Mononuclear cell (primary cell): ENCODE results near the gene HECA. TPM values are rescaled to one million over a fixed set of nuclear protein-coding genes. Genes with fewer than 3 reads are reported as not detected.
"Not testable (repeated sequence)": the region's sequence is repeated elsewhere in the genome, so short reads cannot be mapped to it uniquely, and the experiment has no call there.

Source experiments
- H3K27me3 ChIP-seq: 2 replicates; pipeline ENCODE4 v1.6.0; 2011; ENCODE audit warnings: low read length, control low read depth; ENCODE audit not compliant: insufficient read depth
- H3K4me1 ChIP-seq: 2 replicates; pipeline ENCODE4 v1.5.1; 2011; ENCODE audit warnings: mild to moderate bottlenecking, low read length, control low read depth; ENCODE audit not compliant: insufficient read depth
- H3K4me3 ChIP-seq: 2 replicates; pipeline ENCODE4 v1.5.1; 2011; ENCODE audit warnings: mild to moderate bottlenecking, low read length, moderate library complexity
- H3K9me3 ChIP-seq: 2 replicates; pipeline ENCODE4 v1.5.1; 2011; ENCODE audit warnings: low read depth, mild to moderate bottlenecking, control low read depth, low read length
- total RNA-seq: library from RNA; depleted of rRNA; stranded (reverse); fragments of >200 nt; gene quantifications from one replicate; pipeline ENCODE4 v1.2.3, GENCODE V29; 2012

Gene HECA
- total RNA-seq, result 200 TPM

GRCh38 chr6:139134817-139135577 is at the start of gene HECA:
TSS of gene HECA (plus strand) at chr6:139135080. CDS start at chr6:139135397, 317 bp downstream.
- Histone ChIP-seq H3K9me3 (no peaks in the 10 kb centered on the region), H3K4me3 (peak within 1 kb of the TSS; percentile 88), H3K27me3 (no peaks in the 10 kb centered on the region), H3K4me1 (peaks cover 70% of the 10 kb centered on the region)

DNA sequence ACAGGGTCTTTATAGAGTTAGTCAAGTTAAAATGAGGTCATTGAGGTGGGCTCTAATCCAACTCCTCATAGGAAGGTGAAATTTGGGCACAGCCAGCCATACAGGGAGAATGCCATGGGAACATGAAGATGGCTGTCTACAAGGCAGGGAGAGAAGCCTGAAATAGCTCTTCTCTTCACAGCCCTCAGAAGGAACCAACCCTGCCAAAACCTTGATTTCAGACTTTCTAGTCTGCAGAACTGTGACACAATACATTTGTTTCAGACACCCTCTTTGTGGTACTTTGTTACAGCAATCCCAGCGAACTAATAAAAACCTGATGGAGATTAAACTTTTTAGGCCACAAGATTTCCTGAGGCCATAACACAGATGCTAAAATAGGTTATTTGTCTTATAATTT is 43.1 kb upstream of the HECA start:
- Histone ChIP-seq H3K27me3 (no peaks in the 10 kb centered on the region), H3K4me3 (no peak overlapping the region), H3K9me3 (no peaks in the 10 kb centered on the region), H3K4me1 (no peaks in the 10 kb centered on the region)

DNA sequence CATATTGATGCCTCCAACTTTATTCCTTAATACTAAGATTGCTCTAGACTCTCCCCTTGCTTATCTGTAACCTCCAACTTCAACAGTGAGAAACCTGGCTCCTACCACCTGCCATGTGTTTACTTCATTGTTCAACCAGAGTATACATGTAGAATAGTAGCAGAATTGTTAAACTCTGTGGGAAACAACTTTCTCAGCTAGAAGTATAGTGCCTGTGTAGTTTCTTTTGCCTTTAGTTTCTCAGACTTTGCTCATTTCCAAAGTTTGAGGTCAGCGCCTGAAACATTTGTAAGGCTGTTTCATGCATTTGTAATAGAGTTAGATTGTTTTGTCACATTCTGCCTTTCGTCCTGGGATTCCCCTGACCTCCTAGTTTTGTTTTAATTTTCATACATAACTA is 34.9 kb upstream of the HECA start:
- Histone ChIP-seq H3K4me3 (no peak overlapping the region), H3K4me1 (no peaks in the 10 kb centered on the region), H3K9me3 (no peaks in the 10 kb centered on the region), H3K27me3 (no peaks in the 10 kb centered on the region)

GRCh38 chr6:139107051-139107450 is 27.8 kb upstream of the HECA start:
- no peaks in the 10 kb centered on the region for H3K9me3 ChIP-seq
- H3K4me1 ChIP-seq, result peaks cover 2% of the 10 kb centered on the region
- H3K27me3 ChIP-seq, result no peaks in the 10 kb centered on the region
- H3K4me3 ChIP-seq, result no peak overlapping the region

DNA sequence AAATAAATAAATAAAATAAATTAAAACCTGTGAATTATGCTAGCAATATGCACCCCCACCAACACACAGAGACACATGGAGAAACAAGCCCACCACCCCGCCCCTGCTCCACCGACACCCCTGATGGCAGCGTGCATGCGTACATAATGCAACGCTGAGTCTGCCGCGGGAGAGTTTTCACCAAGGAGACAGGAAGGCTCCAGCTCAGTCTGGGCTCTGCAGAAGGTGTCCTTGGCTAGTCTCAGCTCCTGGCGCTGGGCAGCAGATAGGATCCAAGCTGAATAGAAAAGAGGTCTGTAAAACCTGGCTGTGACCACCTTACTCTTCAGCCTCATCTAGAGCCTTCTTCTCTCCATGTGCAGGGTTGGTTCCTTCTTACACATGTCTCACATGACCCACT is 26.5 kb upstream of the HECA start:
- peaks cover 4% of the 10 kb centered on the region for H3K4me1 ChIP-seq
- no peaks in the 10 kb centered on the region for H3K9me3 ChIP-seq
- no peak overlapping the region for H3K4me3 ChIP-seq
- no peaks in the 10 kb centered on the region for H3K27me3 ChIP-seq

DNA sequence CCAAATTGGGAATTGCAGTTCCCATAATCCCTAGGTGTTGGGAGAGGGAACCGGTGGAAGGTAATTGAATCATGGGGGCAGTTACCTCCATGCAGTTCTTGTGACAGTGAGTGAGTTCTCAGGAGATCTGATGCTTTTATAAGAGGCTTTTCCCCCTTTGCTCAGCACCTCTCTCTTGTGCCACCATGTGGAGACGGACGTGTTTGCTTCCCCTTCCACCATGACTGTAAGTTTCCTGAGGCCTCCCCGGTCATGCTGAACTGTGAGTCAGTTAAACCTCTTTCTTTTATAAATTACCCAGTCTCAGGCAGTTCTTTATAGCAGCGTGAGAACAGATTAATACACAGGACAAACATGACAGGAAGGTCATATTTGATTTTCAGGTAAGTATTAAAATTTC is 25.3 kb upstream of the HECA start:
- Histone ChIP-seq H3K27me3 (no peaks in the 10 kb centered on the region), H3K4me3 (no peak overlapping the region), H3K9me3 (no peaks in the 10 kb centered on the region), H3K4me1 (peaks cover 4% of the 10 kb centered on the region)

DNA sequence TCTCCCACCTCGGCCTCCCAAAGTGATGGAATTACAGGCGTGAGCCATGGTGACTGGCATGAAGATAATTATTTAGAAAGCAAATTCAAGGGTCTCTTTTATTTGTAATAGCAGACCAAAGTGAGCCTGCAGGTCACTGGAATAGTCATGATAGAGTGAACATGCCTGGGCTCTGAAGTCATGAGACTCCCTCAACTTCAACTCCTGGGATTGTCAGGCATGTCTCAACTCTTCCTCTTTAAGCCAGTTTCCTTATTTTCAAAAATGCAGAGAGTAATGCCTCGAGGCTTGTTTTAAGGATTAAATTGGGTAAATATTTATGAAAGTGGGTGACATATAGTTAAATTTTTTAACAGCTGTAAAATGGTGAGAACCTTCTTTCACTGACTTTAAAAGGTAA is 22.7 kb upstream of the HECA start:
- H3K4me1 ChIP-seq, result peaks cover 8% of the 10 kb centered on the region
- no peaks in the 10 kb centered on the region for H3K9me3 ChIP-seq
- H3K4me3 ChIP-seq, result no peak overlapping the region
- H3K27me3 ChIP-seq, result no peaks in the 10 kb centered on the region

- Histone ChIP-seq H3K27me3 (no peaks in the 10 kb centered on the region), H3K9me3 (no peaks in the 10 kb centered on the region), H3K4me3 (no peak overlapping the region), H3K4me1 (peaks cover 8% of the 10 kb centered on the region)
These were observed 22.3 kb upstream of the HECA start for GRCh38 chr6:139112561-139112960.

GRCh38 chr6:139114746-139115145 is 20.1 kb upstream of the HECA start:
- peaks cover 8% of the 10 kb centered on the region for H3K4me1 ChIP-seq
- no peaks in the 10 kb centered on the region for H3K27me3 ChIP-seq
- peaks cover 12% of the 10 kb centered on the region for H3K9me3 ChIP-seq
- H3K4me3 ChIP-seq, result no peak overlapping the region

GRCh38 chr6:139115989-139116758 is 18.7 kb upstream of the HECA start:
- Histone ChIP-seq H3K27me3 (no peaks in the 10 kb centered on the region), H3K4me1 (peaks cover 8% of the 10 kb centered on the region), H3K4me3 (no peak overlapping the region), H3K9me3 (peaks cover 17% of the 10 kb centered on the region)

- Histone ChIP-seq H3K4me3 (no peak overlapping the region), H3K9me3 (peaks cover 17% of the 10 kb centered on the region), H3K27me3 (no peaks in the 10 kb centered on the region), H3K4me1 (peaks cover 4% of the 10 kb centered on the region)
These were observed 17.1 kb upstream of the HECA start for GRCh38 chr6:139117734-139118133.

DNA sequence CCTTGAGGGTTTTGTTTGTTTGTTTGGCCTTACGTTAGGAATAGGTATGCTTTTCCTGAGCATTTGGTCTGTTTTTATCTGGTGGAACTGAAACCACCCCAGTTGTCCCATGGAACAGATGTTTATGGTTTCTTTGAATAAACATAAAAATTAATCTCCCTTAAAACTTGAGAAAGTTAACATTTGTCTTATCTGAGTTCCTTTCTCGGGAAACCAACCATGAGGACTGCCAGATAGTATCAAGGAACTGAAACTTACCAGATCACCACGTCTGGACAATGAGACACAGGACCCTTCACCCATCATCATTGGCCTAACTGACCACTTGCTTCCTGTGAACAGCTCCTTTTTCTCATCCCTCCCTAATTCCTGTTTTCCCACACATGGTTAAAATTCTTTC is 15.3 kb upstream of the HECA start:
- Histone ChIP-seq H3K9me3 (peaks cover 17% of the 10 kb centered on the region), H3K4me3 (no peak overlapping the region), H3K4me1 (peaks cover 4% of the 10 kb centered on the region), H3K27me3 (no peaks in the 10 kb centered on the region)

- not testable (repeated sequence) for H3K4me3 ChIP-seq, H3K27me3 ChIP-seq
- Histone ChIP-seq H3K9me3 (peaks cover 17% of the 10 kb centered on the region), H3K4me1 (peaks cover 27% of the 10 kb centered on the region)
These were observed 12.1 kb upstream of the HECA start for GRCh38 chr6:139122823-139123222.

- Histone ChIP-seq H3K27me3 (no peaks in the 10 kb centered on the region), H3K9me3 (peaks cover under 1% of the 10 kb centered on the region), H3K4me3 (no peak overlapping the region), H3K4me1 (peaks cover 27% of the 10 kb centered on the region)
These were observed 9.8 kb upstream of the HECA start for GRCh38 chr6:139124887-139125672.

GRCh38 chr6:139126255-139126654 is 8.6 kb upstream of the HECA start:
- peaks cover 29% of the 10 kb centered on the region for H3K4me1 ChIP-seq
- H3K27me3 ChIP-seq, result no peaks in the 10 kb centered on the region
- no peaks in the 10 kb centered on the region for H3K9me3 ChIP-seq
- H3K4me3 ChIP-seq, result no peak overlapping the region
